Heart left ventricle (tissue), 16 donors: ENCODE measurements around the gene ATF6B. TPM values are rescaled to one million over a fixed set of nuclear protein-coding genes. Genes with fewer than 3 reads are reported as not detected.

Source experiments
- ATAC-seq, 4 donors: fragments of 200-7000 bp; cut with Tn5 transposase; one replicate each; pipeline ENCODE4 v1.9.1; 2020 to 2022; ENCODE audit warnings: moderate library complexity in 4 of 4, mild to moderate bottlenecking in 3 of 4, moderate number of reproducible peaks in 1 of 4
- DNase-seq, 5 donors: peaks; one replicate each; pipeline ENCODE4 v3.0.0-alpha.2; 2020
- H3K27ac ChIP-seq, 12 donors: fragments of 200-600 bp; sonication (generic) in 4 of 12; one replicate each; pipeline versions ENCODE4 v1.5.0 to v1.8.0; 2016 to 2022; ENCODE audit warnings: mild to moderate bottlenecking in 2 of 12
- H3K27me3 ChIP-seq, 9 donors: fragments of 200-600 bp; sonication (generic) in 2 of 9; one replicate each; pipeline versions ENCODE4 v1.5.1 to v1.8.0; 2016 to 2022; ENCODE audit warnings: mild to moderate bottlenecking in 3 of 9
- H3K36me3 ChIP-seq, 9 donors: fragments of 200-600 bp; sonication (generic) in 2 of 9; one replicate each; pipeline versions ENCODE4 v1.5.0 to v1.8.0; 2018 to 2022; ENCODE audit warnings: mild to moderate bottlenecking in 2 of 9
- H3K4me1 ChIP-seq, 12 donors: fragments of 200-600 bp; sonication (generic) in 4 of 12; one replicate each; pipeline versions ENCODE4 v1.5.0 to v1.8.0; 2016 to 2022; ENCODE audit warnings: mild to moderate bottlenecking in 3 of 12
- H3K4me3 ChIP-seq, 12 donors: fragments of 200-600 bp; sonication (generic) in 4 of 12; one replicate each; pipeline versions ENCODE4 v1.5.0 to v1.8.0; 2017 to 2022; ENCODE audit warnings: mild to moderate bottlenecking in 9 of 12, moderate library complexity in 4 of 12
- H3K9me3 ChIP-seq, 12 donors: fragments of 200-600 bp; sonication (generic) in 4 of 12; one replicate each; pipeline versions ENCODE4 v1.5.0 to v1.8.0; 2016 to 2022; ENCODE audit warnings: mild to moderate bottlenecking in 1 of 12
- POLR2A ChIP-seq, 2 donors: fragments of 450-650 bp; IDR thresholded peaks; one replicate each; pipeline ENCODE4 v1.6.1; 2017; ENCODE audit warnings: antibody characterized with exemption in 2 of 2, mild to moderate bottlenecking in 2 of 2, moderate library complexity in 2 of 2
- WGBS, 4 donors: extraction: QIAGEN DNeasy Blood & Tissue Kit in 2 of 4; methylation state at CpG; one replicate each; pipeline versions ENCODE4 v1.1.5 to v1.1.7; 2013 to 2018; 5-methylcytosine and 5-hydroxymethylcytosine counted together
- intact Hi-C, 10 donors: fragments of 100-400 bp; cut with DNase I; formaldehyde crosslinking; loops; one replicate each; pipeline versions ENCODE4 v1.11.1 to v1.14.2; 2022
- polyA plus RNA-seq, 2 donors: library from polyadenylated mRNA; stranded (reverse); fragments of 200-250 nt; gene quantifications; one replicate each; pipeline ENCODE4 v1.2.3, GENCODE V29; 2013
- total RNA-seq, 9 donors: library from RNA; depleted of rRNA in 2 of 9; stranded (reverse); fragments of >200 nt in 2 of 9; fragmentation: NEBNext Ultra II Directional in 3 of 9; extraction: Animal tissue kit (Norgen Biotek cat#: 25700) in 3 of 9; gene quantifications; one replicate each; pipeline versions ENCODE4 v1.1.0 to v1.2.4, GENCODE V29; 2016 to 2023
- TF ChIP-seq, protein P1 (sequence below), 12 donors: fragments of 200-600 bp; sonication (generic) in 4 of 12; IDR thresholded peaks; one replicate each; pipeline versions ENCODE4 v1.5.0 to v1.8.0; 2018 to 2022; ENCODE audit warnings: antibody characterized with exemption in 12 of 12, mild to moderate bottlenecking in 5 of 12
- donor health status: ischemic (EF 13 %, LVEDD 7.1; RV severe dilation, severe dysfunction).
- donor health status: healthy with polysubstance abuse.
- donor health status: DM: no; HTN: yes; CAD: no.
- donor health status: DM: no; HTN: no; CAD: no.
- donor health status: ischemic (EF 25% LVEDD 6.9; RV normal size, moderate dysfunction).
- donor health status: ischemic (EF 25% LVEDD 5.7; RV mildly dilated, moderate dysfunction).
- donor health status: healthy.
- donor health status: DM: yes; HTN: yes; CAD: no.
- donor health status: ischemic (EF 35%, LVEDD 5.7; RV mildly dilated, moderate dysfunction).
- donor health status: nonischemic (EF 11% LVEDD 7.7; RV severe dilation, severe dysfunction).
- donor health status: DM: yes; HTN: yes; CAD: no.
- donor health status: PGD.
- donor health status: ischemic (EF 29% LVEDD 5.4; RV normal size, mild dysfunction).
- donor health status: nonischemic (EF 23%, LVEDD 6.1; RV moderate dilation, normal function).

ATF6B gene
- total and polyA plus RNA-seq, 11 donors, result 11.1 to 56.8 (median 28.7) TPM

DNA sequence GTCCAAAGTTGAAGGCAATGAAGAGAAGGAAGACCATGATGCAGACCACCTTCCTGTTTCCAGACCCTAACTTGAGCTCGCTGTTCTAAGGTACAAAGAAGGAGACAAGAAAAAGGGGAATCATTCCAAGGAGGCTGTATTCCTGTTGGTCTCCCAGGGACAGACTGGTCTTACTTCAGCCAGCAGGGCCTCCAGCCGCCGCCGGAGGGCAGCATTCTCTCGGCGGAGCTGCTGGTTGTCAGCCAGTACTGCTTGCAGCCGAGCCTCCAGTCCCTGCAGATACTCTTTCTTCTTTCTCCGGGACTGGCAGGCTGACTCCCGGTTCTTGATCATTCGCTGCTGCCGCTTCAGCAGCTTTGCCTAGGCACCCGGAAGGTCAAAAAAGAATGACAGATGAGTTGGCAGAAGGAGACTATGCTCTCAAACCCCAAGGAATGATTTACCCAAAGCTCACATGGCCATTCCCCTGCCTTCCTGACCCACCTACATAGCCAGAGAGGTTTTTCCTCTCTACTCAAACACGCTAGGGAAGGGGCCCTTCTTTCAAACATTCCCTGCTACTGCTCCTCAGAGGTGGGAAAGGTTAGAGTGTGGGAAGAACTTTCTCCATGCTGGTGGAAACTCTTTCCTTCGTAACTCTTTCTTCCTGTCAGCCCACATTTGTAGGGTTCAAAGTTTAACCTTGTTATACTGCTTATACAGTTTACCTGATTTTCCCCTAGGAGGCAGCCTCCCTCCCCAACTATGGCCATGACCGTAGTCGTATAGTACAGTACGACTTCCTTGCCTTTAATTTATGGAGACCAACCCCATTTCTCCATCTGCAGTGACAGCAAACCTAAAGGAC, 9.0 kb downstream of the ATF6B start:
- TF ChIP-seq, protein P1, sequence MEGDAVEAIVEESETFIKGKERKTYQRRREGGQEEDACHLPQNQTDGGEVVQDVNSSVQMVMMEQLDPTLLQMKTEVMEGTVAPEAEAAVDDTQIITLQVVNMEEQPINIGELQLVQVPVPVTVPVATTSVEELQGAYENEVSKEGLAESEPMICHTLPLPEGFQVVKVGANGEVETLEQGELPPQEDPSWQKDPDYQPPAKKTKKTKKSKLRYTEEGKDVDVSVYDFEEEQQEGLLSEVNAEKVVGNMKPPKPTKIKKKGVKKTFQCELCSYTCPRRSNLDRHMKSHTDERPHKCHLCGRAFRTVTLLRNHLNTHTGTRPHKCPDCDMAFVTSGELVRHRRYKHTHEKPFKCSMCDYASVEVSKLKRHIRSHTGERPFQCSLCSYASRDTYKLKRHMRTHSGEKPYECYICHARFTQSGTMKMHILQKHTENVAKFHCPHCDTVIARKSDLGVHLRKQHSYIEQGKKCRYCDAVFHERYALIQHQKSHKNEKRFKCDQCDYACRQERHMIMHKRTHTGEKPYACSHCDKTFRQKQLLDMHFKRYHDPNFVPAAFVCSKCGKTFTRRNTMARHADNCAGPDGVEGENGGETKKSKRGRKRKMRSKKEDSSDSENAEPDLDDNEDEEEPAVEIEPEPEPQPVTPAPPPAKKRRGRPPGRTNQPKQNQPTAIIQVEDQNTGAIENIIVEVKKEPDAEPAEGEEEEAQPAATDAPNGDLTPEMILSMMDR (IDR thresholded peaks at IDR 0.05), result peak; percentile 90 to 99 (median 94)
- no peak for TF ChIP-seq POLR2A (IDR thresholded peaks at IDR 0.05)
- intact Hi-C loops, result loop anchor here in 7 of 10 donors (1.0 to 10.0 kb wide), 8 partner anchors 33 to 296 kb away; partner anchors contain the start of genes PPT2 (in 6 of the 7) and PRRT1 (in 3 of the 7)
- peak overlapping the region in 1 of 12 donors; percentile 16 for H3K4me3 ChIP-seq
- 19 to 25% (median 20%) methylated on average over 17 of the region's 17 CpGs for WGBS, 4 donors
- H3K9me3 ChIP-seq, result no peaks in the 10 kb centered on the region
- H3K36me3 ChIP-seq, result peaks cover 0 to 91% (median 81%) of the 10 kb centered on the region in 9 donors
- peaks cover 0 to 27% (median 19%) of the 10 kb centered on the region in 12 donors for H3K4me1 ChIP-seq
- peak; percentile 86 to 92 (median 87) for DNase-seq
- peak; percentile 76 to 81 (median 80) for ATAC-seq
- H3K27me3 ChIP-seq, result no peaks in the 10 kb centered on the region
- peak overlapping the region in 9 of 12 donors; percentile 7 to 66 (median 50) for H3K27ac ChIP-seq

DNA sequence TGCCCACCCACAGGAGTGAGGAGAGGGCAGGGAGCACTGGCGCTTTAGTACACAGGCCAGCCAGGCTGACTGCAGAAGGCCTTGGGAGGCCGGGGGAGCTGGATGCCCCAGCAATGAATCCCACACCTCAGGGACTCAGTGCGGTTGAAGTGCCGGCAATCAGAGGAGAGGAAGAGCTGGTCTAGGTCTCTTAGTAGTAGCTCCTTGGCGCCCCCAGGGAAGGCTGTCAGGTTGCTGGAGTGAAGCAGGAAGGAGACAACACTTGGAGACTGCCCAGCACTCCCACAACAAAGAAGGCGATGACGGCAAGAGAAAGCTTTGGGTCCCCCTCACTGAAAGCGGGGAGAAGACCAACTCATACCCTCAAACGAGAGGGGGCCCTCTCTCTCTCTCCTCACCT, 10.6 kb downstream of the ATF6B start:
- no peaks in the 10 kb centered on the region for H3K9me3 ChIP-seq
- H3K27ac ChIP-seq, result no peak overlapping the region
- intact Hi-C loops, result loop anchor here in 7 of 10 donors (5.0 to 10.0 kb wide), 5 partner anchors 35 to 297 kb away; partner anchors contain the start of genes PPT2 (in 3 of the 7) and PRRT1 (in 3 of the 7)
- ATAC-seq (no peak), DNase-seq (no peak)
- TF ChIP-seq POLR2A (IDR thresholded peaks at IDR 0.05), result no peak
- TF ChIP-seq, protein P1 (IDR thresholded peaks at IDR 0.05), result no peak
- H3K36me3 ChIP-seq, result peaks cover 0 to 76% (median 67%) of the 10 kb centered on the region in 9 donors
- no peaks in the 10 kb centered on the region for H3K27me3 ChIP-seq
- 86 to 90% (median 88%) methylated on average over 9 of the region's 9 CpGs for WGBS, 4 donors
- H3K4me3 ChIP-seq, result no peak overlapping the region
- peaks cover 7 to 42% (median 33%) of the 10 kb centered on the region in 12 donors for H3K4me1 ChIP-seq

DNA sequence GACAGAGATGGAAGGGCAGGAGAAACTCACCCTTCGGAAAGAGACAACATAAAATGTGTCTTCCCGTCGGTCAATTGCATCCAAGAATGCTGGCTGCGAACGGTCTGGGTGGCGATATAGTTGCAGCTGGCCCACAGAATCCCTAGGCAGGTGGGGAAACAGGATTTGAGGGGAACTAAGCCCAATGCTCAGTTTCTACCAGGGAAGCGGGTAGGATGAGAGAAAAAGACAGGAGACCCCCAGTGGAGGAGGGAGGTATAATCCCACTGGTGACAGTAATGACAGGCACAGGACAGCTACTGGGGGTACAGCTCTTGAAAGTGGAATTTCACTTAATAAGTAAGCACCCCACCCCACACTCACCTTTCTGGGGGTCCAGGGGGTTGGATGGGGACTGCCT, 11.4 kb downstream of the ATF6B start:
- peaks cover 7 to 50% (median 40%) of the 10 kb centered on the region in 12 donors for H3K4me1 ChIP-seq
- ATAC-seq (no peak), DNase-seq (no peak)
- H3K36me3 ChIP-seq, result peaks cover 0 to 68% (median 61%) of the 10 kb centered on the region in 9 donors
- no peak overlapping the region for H3K27ac ChIP-seq
- H3K27me3 ChIP-seq, result no peaks in the 10 kb centered on the region
- intact Hi-C loops, result loop anchor here in 7 of 10 donors (5.0 to 10.0 kb wide), 5 partner anchors 36 to 298 kb away; partner anchors contain the start of genes PPT2 (in 3 of the 7) and PRRT1 (in 3 of the 7)
- no peaks in the 10 kb centered on the region for H3K9me3 ChIP-seq
- H3K4me3 ChIP-seq, result no peak overlapping the region
- 82 to 90% (median 87%) methylated on average over 7 of the region's 7 CpGs for WGBS, 4 donors
- TF ChIP-seq, protein P1 (IDR thresholded peaks at IDR 0.05), result peak; percentile 8 to 43 (median 23)
- no peak for TF ChIP-seq POLR2A (IDR thresholded peaks at IDR 0.05)

DNA sequence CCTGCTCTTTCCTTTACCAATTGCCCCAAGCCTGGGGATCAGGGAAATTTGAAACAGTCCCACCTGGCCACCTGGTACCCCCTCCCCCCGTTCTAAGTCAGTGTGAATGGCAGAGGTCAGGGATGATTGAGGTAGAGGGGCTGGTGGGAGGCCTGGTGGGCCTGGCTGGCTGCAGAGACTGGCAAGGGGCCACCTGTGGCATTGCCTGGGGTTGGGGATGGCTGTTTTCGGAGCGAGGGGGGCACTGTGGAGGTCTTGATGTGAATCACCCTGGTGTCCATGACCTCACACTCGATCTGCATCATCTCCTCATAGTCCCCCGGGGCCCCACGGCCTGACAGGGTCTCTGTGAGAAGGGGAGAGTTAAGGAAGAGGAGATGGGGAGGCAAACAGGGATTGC, 12.4 kb downstream of the ATF6B start:
- peak in 1 of 5 donors; percentile 23 for DNase-seq
- intact Hi-C loops, result loop anchor here in 7 of 10 donors (5.0 to 10.0 kb wide), 5 partner anchors 37 to 299 kb away; partner anchors contain the start of genes PPT2 (in 3 of the 7) and PRRT1 (in 3 of the 7)
- Histone ChIP-seq H3K9me3 (no peaks in the 10 kb centered on the region), H3K27ac (no peak overlapping the region), H3K4me3 (no peak overlapping the region), H3K4me1 (peaks cover 7 to 60% (median 50%) of the 10 kb centered on the region in 12 donors), H3K27me3 (no peaks in the 10 kb centered on the region), H3K36me3 (peaks cover 0 to 58% (median 50%) of the 10 kb centered on the region in 9 donors)
- ATAC-seq, result no peak
- 77 to 88% (median 81%) methylated on average over 6 of the region's 6 CpGs for WGBS, 4 donors
- TF ChIP-seq, protein P1 (IDR thresholded peaks at IDR 0.05), result no peak
- no peak for TF ChIP-seq POLR2A (IDR thresholded peaks at IDR 0.05)
